ENCODE results near the gene KLHL33. TPM values are rescaled to one million over a fixed set of nuclear protein-coding genes. Genes with fewer than 3 reads are reported as not detected.
"Not testable (repeated sequence)": the region's sequence is repeated elsewhere in the genome, so short reads cannot be mapped to it uniquely, and the experiment has no call there.

The KLHL33 gene
- total RNA-seq, 1 donor from 2014 or later, result 2.1 TPM

- ATAC-seq (peak; percentile 99), DNase-seq (ENCODE audit: low spot score) (peak; percentile 99)
- intact Hi-C loops (cut with DNase I), result no loop called here
These were observed 18.8 kb upstream of the KLHL33 start, which contains the start of the genes APEX1 and OSGEP for GRCh38 chr14:20454516-20455354. Gene APEX1, plus strand, starts transcription at chr14:20455226. Its CDS starts 420 bp downstream, at chr14:20455646. Gene OSGEP, minus strand, starts transcription at chr14:20454812. Its CDS starts 129 bp downstream, at chr14:20454683.

GRCh38 chr14:20452831-20453230, 16.9 kb upstream of the KLHL33 start:
- intact Hi-C loops (cut with DNase I); ATAC-seq; DNase-seq (ENCODE audit: low spot score): not testable (repeated sequence)

- DNase-seq (ENCODE audit: low spot score), result no peak
- no peak for ATAC-seq
- intact Hi-C loops (cut with DNase I), result no loop called here
These were observed 10.9 kb upstream of the KLHL33 start for GRCh38 chr14:20446889-20447288.

- ATAC-seq; intact Hi-C loops (cut with DNase I); DNase-seq (ENCODE audit: low spot score): not testable (repeated sequence)
These were observed 7.7 kb upstream of the KLHL33 start for GRCh38 chr14:20443650-20444049.

GRCh38 chr14:20441461-20441860, 5.5 kb upstream of the KLHL33 start:
- ATAC-seq (no peak), DNase-seq (ENCODE audit: low spot score) (no peak)
- intact Hi-C loops (cut with DNase I), result no loop called here

- no peak for ATAC-seq
- no peak for DNase-seq (ENCODE audit: low spot score)
- intact Hi-C loops (cut with DNase I), result no loop called here
These were observed 4.9 kb upstream of the KLHL33 start for GRCh38 chr14:20440882-20441281.

- ATAC-seq, result no peak
- intact Hi-C loops (cut with DNase I), result no loop called here
- no peak for DNase-seq (ENCODE audit: low spot score)
These were observed 4.5 kb upstream of the KLHL33 start for GRCh38 chr14:20440465-20440864.

- DNase-seq (ENCODE audit: low spot score) (no peak), ATAC-seq (no peak)
- intact Hi-C loops (cut with DNase I), result no loop called here
These were observed 2.7 kb upstream of the KLHL33 start for GRCh38 chr14:20438664-20439063.

- intact Hi-C loops (cut with DNase I), result no loop called here
- DNase-seq (ENCODE audit: low spot score) (no peak), ATAC-seq (no peak)
These were observed 393 bp upstream of the KLHL33 start for GRCh38 chr14:20436363-20436755.

GRCh38 chr14:20434701-20435581, 1.0 kb downstream of the KLHL33 start:
- intact Hi-C loops (cut with DNase I), result no loop called here
- DNase-seq (ENCODE audit: low spot score), result peak; percentile 85
- ATAC-seq, result peak; percentile 93

GRCh38 chr14:20429801-20430669, 5.9 kb downstream of the KLHL33 start:
- ATAC-seq, result no peak
- intact Hi-C loops (cut with DNase I), result no loop called here
- no peak for DNase-seq (ENCODE audit: low spot score)

GRCh38 chr14:20428802-20429201, 7.2 kb downstream of the KLHL33 start:
- intact Hi-C loops (cut with DNase I), result no loop called here
- DNase-seq (ENCODE audit: low spot score), result no peak
- ATAC-seq, result no peak

- intact Hi-C loops (cut with DNase I), result no loop called here
- no peak for ATAC-seq
- DNase-seq (ENCODE audit: low spot score), result no peak
These were observed 8.0 kb downstream of the KLHL33 start for GRCh38 chr14:20428010-20428365.

- intact Hi-C loops (cut with DNase I), result no loop called here
- ATAC-seq, result peak; percentile 47
- no peak for DNase-seq (ENCODE audit: low spot score)
These were observed 8.5 kb downstream of the KLHL33 start for GRCh38 chr14:20427231-20428009.

- no peak for DNase-seq (ENCODE audit: low spot score)
- intact Hi-C loops (cut with DNase I), result no loop called here
- ATAC-seq, result no peak
These were observed 11.1 kb downstream of the KLHL33 start for GRCh38 chr14:20424851-20425250.

- no peak for DNase-seq (ENCODE audit: low spot score)
- intact Hi-C loops (cut with DNase I), result no loop called here
- ATAC-seq, result no peak
These were observed 13.1 kb downstream of the KLHL33 start for GRCh38 chr14:20422886-20423285.

- ATAC-seq (no peak), DNase-seq (ENCODE audit: low spot score) (no peak)
- intact Hi-C loops (cut with DNase I), result no loop called here
These were observed 14.7 kb downstream of the KLHL33 start for GRCh38 chr14:20421267-20421666.

- intact Hi-C loops (cut with DNase I), result no loop called here
- DNase-seq (ENCODE audit: low spot score) (no peak), ATAC-seq (no peak)
These were observed 16.5 kb downstream of the KLHL33 start for GRCh38 chr14:20419419-20419818.
